ACC112 (cell line): ENCODE results near the gene SAYSD1.

Source experiments
- H2AFZ ChIP-seq: fragments of 200-600 bp; sonication (generic); one replicate; pipeline ENCODE4 v1.6.0; 2017; ENCODE audit warnings: antibody characterized with exemption, low read length; ENCODE audit not compliant: unreplicated experiment
- H3K27ac ChIP-seq: fragments of 200-600 bp; sonication (generic); 2 replicates; pipeline ENCODE4 v1.5.1; 2014; ENCODE audit warnings: low read depth, mild to moderate bottlenecking, antibody characterized with exemption, low read length, moderate library complexity
- H3K27me3 ChIP-seq: fragments of 200-600 bp; sonication (generic); 2 replicates; pipeline ENCODE4 v1.6.1; 2014; ENCODE audit warnings: mild to moderate bottlenecking, antibody characterized with exemption, low read length, moderate library complexity, mixed read lengths; ENCODE audit not compliant: insufficient read depth
- H3K36me3 ChIP-seq: fragments of 200-600 bp; sonication (generic); 2 replicates; pipeline ENCODE4 v1.6.1; 2016; ENCODE audit warnings: mild to moderate bottlenecking, antibody characterized with exemption, low read length, moderate library complexity, mixed read lengths; ENCODE audit not compliant: insufficient read depth
- H3K4me1 ChIP-seq: fragments of 200-600 bp; sonication (generic); one replicate; pipeline ENCODE4 v1.6.1; 2016; ENCODE audit warnings: low read length, mixed read lengths; ENCODE audit not compliant: insufficient read depth, unreplicated experiment, control insufficient read depth
- H3K4me3 ChIP-seq: fragments of 200-600 bp; sonication (generic); 2 replicates; pipeline ENCODE4 v1.5.1; 2014; ENCODE audit warnings: mild to moderate bottlenecking, low read depth, low read length
- H3K79me2 ChIP-seq: fragments of 200-600 bp; sonication (generic); one replicate; pipeline ENCODE4 v1.6.0; 2016; ENCODE audit warnings: low read length; ENCODE audit not compliant: control insufficient read depth, unreplicated experiment, insufficient read depth

SAYSD1 gene

GRCh38 chr6:39114704-39115599 is at the start of gene SAYSD1:
Gene SAYSD1 (minus strand): TSS chr6:39115186. CDS start chr6:39115089, 97 bp downstream.
- peaks cover 11% of the 10 kb centered on the region for H3K4me1 ChIP-seq
- H2AFZ ChIP-seq: peak within 1 kb of the TSS; percentile 96
- H3K27me3 ChIP-seq: peaks cover 8% of the 10 kb centered on the region; the same call in 1 of the 2 replicates
- H3K79me2 ChIP-seq: no peaks in the 10 kb centered on the region
- H3K36me3 ChIP-seq: 0 out of 2 replicates have a peak, but pooled peaks cover 4% of the 10 kb centered on the region
- H3K27ac ChIP-seq: peak within 1 kb of the TSS; percentile 60
- H3K4me3 ChIP-seq: peak within 1 kb of the TSS; percentile 85

- Histone ChIP-seq H3K36me3 (no peaks in the 10 kb centered on the region), H2AFZ (no peak overlapping the region), H3K4me1 (no peaks in the 10 kb centered on the region), H3K27ac (no peak overlapping the region), H3K4me3 (no peak overlapping the region), H3K27me3 (peaks cover 19% of the 10 kb centered on the region), H3K79me2 (no peaks in the 10 kb centered on the region)
Measured at GRCh38 chr6:39157511-39157910, 42.5 kb upstream of the SAYSD1 start.

- no peaks in the 10 kb centered on the region for H3K36me3 ChIP-seq
- H3K27me3 ChIP-seq: peaks cover 25% of the 10 kb centered on the region
- no peak overlapping the region for H3K4me3 ChIP-seq
- H3K4me1 ChIP-seq: no peaks in the 10 kb centered on the region
- H3K27ac ChIP-seq: no peak overlapping the region
- H2AFZ ChIP-seq: no peak overlapping the region
- no peaks in the 10 kb centered on the region for H3K79me2 ChIP-seq
Measured at GRCh38 chr6:39156801-39157200, 41.8 kb upstream of the SAYSD1 start.

- Histone ChIP-seq H3K27ac (no peak overlapping the region), H3K36me3 (no peaks in the 10 kb centered on the region), H3K79me2 (no peaks in the 10 kb centered on the region), H3K4me1 (no peaks in the 10 kb centered on the region), H3K27me3 (peaks cover 45% of the 10 kb centered on the region), H3K4me3 (no peak overlapping the region), H2AFZ (no peak overlapping the region)
Measured at GRCh38 chr6:39154705-39155104, 39.7 kb upstream of the SAYSD1 start.

GRCh38 chr6:39153766-39154397 is 38.9 kb upstream of the SAYSD1 start:
- peaks cover 53% of the 10 kb centered on the region for H3K27me3 ChIP-seq
- H3K36me3 ChIP-seq: no peaks in the 10 kb centered on the region
- H3K79me2 ChIP-seq: no peaks in the 10 kb centered on the region
- H3K4me1 ChIP-seq: no peaks in the 10 kb centered on the region
- no peak overlapping the region for H2AFZ ChIP-seq
- no peak overlapping the region for H3K27ac ChIP-seq
- H3K4me3 ChIP-seq: no peak overlapping the region

GRCh38 chr6:39152262-39152661 is 37.3 kb upstream of the SAYSD1 start:
- H3K27ac ChIP-seq: no peak overlapping the region
- H3K4me1 ChIP-seq: no peaks in the 10 kb centered on the region
- H3K79me2 ChIP-seq: no peaks in the 10 kb centered on the region
- H3K4me3 ChIP-seq: no peak overlapping the region
- no peaks in the 10 kb centered on the region for H3K36me3 ChIP-seq
- H3K27me3 ChIP-seq: peaks cover 58% of the 10 kb centered on the region
- no peak overlapping the region for H2AFZ ChIP-seq

GRCh38 chr6:39151211-39151610 is 36.2 kb upstream of the SAYSD1 start:
- no peak overlapping the region for H3K4me3 ChIP-seq
- no peak overlapping the region for H3K27ac ChIP-seq
- H3K36me3 ChIP-seq: no peaks in the 10 kb centered on the region
- peaks cover 53% of the 10 kb centered on the region for H3K27me3 ChIP-seq
- H2AFZ ChIP-seq: no peak overlapping the region
- no peaks in the 10 kb centered on the region for H3K4me1 ChIP-seq
- no peaks in the 10 kb centered on the region for H3K79me2 ChIP-seq

- no peaks in the 10 kb centered on the region for H3K36me3 ChIP-seq
- H3K4me1 ChIP-seq: no peaks in the 10 kb centered on the region
- peaks cover 61% of the 10 kb centered on the region; the same call in 1 of the 2 replicates for H3K27me3 ChIP-seq
- no peak overlapping the region for H3K27ac ChIP-seq
- H3K4me3 ChIP-seq: no peak overlapping the region
- H3K79me2 ChIP-seq: no peaks in the 10 kb centered on the region
- H2AFZ ChIP-seq: no peak overlapping the region
Measured at GRCh38 chr6:39144481-39145173, 29.6 kb upstream of the SAYSD1 start.

GRCh38 chr6:39143238-39143930 is 28.4 kb upstream of the SAYSD1 start:
- H3K36me3 ChIP-seq: no peaks in the 10 kb centered on the region
- peaks cover 54% of the 10 kb centered on the region; the same call in 1 of the 2 replicates for H3K27me3 ChIP-seq
- H3K79me2 ChIP-seq: no peaks in the 10 kb centered on the region
- H3K4me1 ChIP-seq: no peaks in the 10 kb centered on the region
- no peak overlapping the region for H3K4me3 ChIP-seq
- no peak overlapping the region for H3K27ac ChIP-seq
- H2AFZ ChIP-seq: no peak overlapping the region

- H3K4me3 ChIP-seq: no peak overlapping the region
- H3K4me1 ChIP-seq: no peaks in the 10 kb centered on the region
- H2AFZ ChIP-seq: no peak overlapping the region
- no peak overlapping the region for H3K27ac ChIP-seq
- H3K36me3 ChIP-seq: no peaks in the 10 kb centered on the region
- peaks cover 44% of the 10 kb centered on the region; the same call in 1 of the 2 replicates for H3K27me3 ChIP-seq
- H3K79me2 ChIP-seq: no peaks in the 10 kb centered on the region
Measured at GRCh38 chr6:39140556-39141167, 25.7 kb upstream of the SAYSD1 start.
